Caco-2 (cell line): Measurements from ENCODE around the gene HDAC4. TPM values are rescaled to one million over a fixed set of nuclear protein-coding genes. Genes with fewer than 3 reads are reported as not detected.

ENCODE experiments used
- BruUV-seq: library from RNA; stranded (reverse); fragments of 400-500 nt; replicated peaks from 2 replicates; lab custom pipeline; 2021; lab: Mats Ljungman, UMichigan
- CTCF ChIA-PET: fragments of 300-600 bp; sonication (Branson Sonifier 250); formaldehyde crosslinking; loops from one replicate; lab custom pipeline; 2022; ENCODE audit warnings: antibody characterized with exemption; lab: Charles Lee
- POLR2A ChIA-PET: fragments of 300-600 bp; sonication (Branson Sonifier 250); formaldehyde crosslinking; loops from one replicate; lab custom pipeline; 2022; ENCODE audit warnings: antibody characterized with exemption; lab: Charles Lee
- DNase-seq, 2 experiments: peaks; one replicate each; pipeline versions ENCODE4 v3.0.0 to v3.0.0-alpha.2; 2020 to 2022
- H3K27me3 ChIP-seq: replicated peaks from 2 replicates; pipeline ENCODE4 v1.6.0; 2011; ENCODE audit warnings: low read length; ENCODE audit not compliant: control insufficient read depth, insufficient read depth
- H3K36me3 ChIP-seq: 2 replicates; pipeline ENCODE4 v1.5.1; 2011; ENCODE audit warnings: low read length; ENCODE audit not compliant: control insufficient read depth, insufficient read depth
- H3K4me1 ChIP-seq: fragments of 250-450 bp; sonication (Bioruptor Pico); 2 replicates; pipeline ENCODE4 v1.5.1; 2020; ENCODE audit warnings: mild to moderate bottlenecking
- H3K4me3 ChIP-seq: 2 replicates; pipeline ENCODE4 v1.5.1; 2011; ENCODE audit warnings: low read depth, mild to moderate bottlenecking, control low read depth, low read length
- H3K9me3 ChIP-seq: fragments of 250-450 bp; sonication (Bioruptor Pico); 2 replicates; pipeline ENCODE4 v1.5.1; 2020; ENCODE audit warnings: mild to moderate bottlenecking, moderate library complexity
- H3K27ac Mint-ChIP-seq: one replicate; pipeline ENCODE4 v1.8.0; 2022; ENCODE audit warnings: mixed read lengths; ENCODE audit not compliant: unreplicated experiment
- H3K27me3 Mint-ChIP-seq: one replicate; pipeline ENCODE4 v1.8.0; 2022; ENCODE audit warnings: mixed read lengths; ENCODE audit not compliant: insufficient read depth, unreplicated experiment
- H3K36me3 Mint-ChIP-seq: one replicate; pipeline ENCODE4 v1.8.0; 2022; ENCODE audit warnings: mild to moderate bottlenecking, mixed read lengths; ENCODE audit not compliant: insufficient read depth, unreplicated experiment
- H3K4me1 Mint-ChIP-seq: one replicate; pipeline ENCODE4 v1.8.0; 2022; ENCODE audit warnings: low read depth, mixed read lengths; ENCODE audit not compliant: unreplicated experiment
- H3K4me3 Mint-ChIP-seq: one replicate; pipeline ENCODE4 v1.8.0; 2022; ENCODE audit warnings: mild to moderate bottlenecking, moderate library complexity, mixed read lengths; ENCODE audit not compliant: unreplicated experiment
- H3K9me3 Mint-ChIP-seq: one replicate; pipeline ENCODE4 v1.8.0; 2022; ENCODE audit warnings: mixed read lengths; ENCODE audit not compliant: unreplicated experiment
- CTCF ChIP-seq, 2 experiments: fragments of 200-600 bp in 1 of 2; IDR thresholded peaks; 1 replicate in 1 of 2; 2 replicates in 1 of 2; pipeline versions ENCODE4 v1.5.1 to v1.8.0; 2011 to 2022; ENCODE audit warnings: antibody characterized with exemption in 1 of 2, control low read depth in 1 of 2, inconsistent platforms in 1 of 2, low read depth in 1 of 2, low read length in 1 of 2, mild to moderate bottlenecking in 1 of 2, moderate library complexity in 1 of 2; ENCODE audit not compliant: insufficient read depth in 1 of 2, severe bottlenecking in 1 of 2, unreplicated experiment in 1 of 2
- intact Hi-C: fragments of 100-400 bp; cut with micrococcal nuclease; formaldehyde crosslinking; loops from one replicate; pipeline ENCODE4 v1.10.0; 2022; ENCODE audit not compliant: unreplicated experiment
- total RNA-seq: library from RNA; stranded (reverse); gene quantifications from 2 replicates; pipeline ENCODE4 v1.2.3, GENCODE V29; 2022

The HDAC4 gene
- total RNA-seq, 1 experiment from 2014 or later = 15.5 TPM

DNA sequence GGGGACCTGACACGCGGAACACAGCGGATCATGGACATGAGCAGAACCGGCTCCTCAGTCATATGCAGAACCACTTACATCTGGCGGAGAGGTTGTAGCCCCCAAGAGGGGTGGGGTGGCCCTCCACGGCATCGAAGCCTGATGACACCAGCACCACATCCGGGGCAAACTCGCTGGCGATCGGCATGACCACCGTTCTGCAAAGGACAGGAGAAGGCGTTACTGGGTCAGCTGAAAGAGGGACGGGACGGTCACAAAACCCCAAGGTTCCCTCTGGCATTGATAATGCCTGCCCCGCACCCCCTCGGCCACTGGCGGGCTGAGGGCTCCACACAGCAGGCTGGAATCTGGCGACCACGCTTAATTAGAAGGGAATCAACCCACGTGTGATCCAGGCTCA is 332.4 kb downstream of the HDAC4 start:
- Mint-ChIP-seq H3K36me3 (no peaks in the 10 kb centered on the region), H3K9me3 (no peaks in the 10 kb centered on the region), H3K4me1 (no peaks in the 10 kb centered on the region), H3K27ac (no peak overlapping the region), H3K4me3 (no peak overlapping the region), H3K27me3 (no peaks in the 10 kb centered on the region)
- BruUV-seq = no TSS peak
- Histone ChIP-seq H3K4me3 (no peak overlapping the region), H3K4me1 (no peaks in the 10 kb centered on the region), H3K36me3 (no peaks in the 10 kb centered on the region), H3K27me3 (no peaks in the 10 kb centered on the region), H3K9me3 (no peaks in the 10 kb centered on the region)
- ChIA-PET CTCF (no interaction called here), POLR2A (no interaction called here)
- DNase-seq = no peak
- TF ChIP-seq CTCF (IDR thresholded peaks at IDR 0.05; ENCODE audit: insufficient read depth in 1 of 2, low read depth in 1 of 2, low read length in 1 of 2, severe bottlenecking in 1 of 2, unreplicated experiment in 1 of 2) = no peak
- intact Hi-C loops = no loop called here

DNA sequence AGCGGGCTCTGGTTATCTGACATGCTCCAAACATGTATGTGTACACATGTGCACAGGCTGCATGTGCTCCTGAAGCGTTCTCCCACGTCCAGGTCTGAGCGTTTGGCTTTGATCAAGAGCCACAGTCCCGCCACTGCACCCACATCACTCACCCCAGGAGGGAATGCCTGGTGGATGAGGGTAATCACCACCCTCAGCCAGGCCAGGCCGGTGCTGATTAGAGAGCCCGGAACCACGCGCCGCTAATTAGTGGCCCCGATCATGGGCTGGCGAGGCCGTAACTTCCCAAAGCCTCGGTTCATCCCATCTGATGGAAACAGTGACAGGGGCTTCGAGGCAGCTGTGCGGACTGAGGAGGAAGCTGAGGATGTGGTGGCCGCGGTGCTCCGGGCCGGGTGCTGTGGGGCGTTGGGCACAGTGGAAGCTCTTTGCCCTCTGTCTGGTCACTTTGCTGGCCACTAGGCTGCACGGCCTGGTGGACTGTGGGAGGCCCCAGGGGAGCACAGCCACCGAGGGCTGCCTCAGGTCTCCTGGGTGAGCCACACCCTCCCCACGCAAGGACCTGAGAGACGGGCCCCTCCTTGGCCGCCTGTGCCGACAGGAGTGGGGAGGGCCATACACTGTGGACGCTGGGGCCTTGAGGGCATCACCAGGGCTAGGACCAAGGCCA is 333.5 kb downstream of the HDAC4 start:
- no TSS peak for BruUV-seq
- DNase-seq = no peak
- Histone ChIP-seq H3K9me3 (no peaks in the 10 kb centered on the region), H3K27me3 (no peaks in the 10 kb centered on the region), H3K36me3 (no peaks in the 10 kb centered on the region), H3K4me3 (no peak overlapping the region), H3K4me1 (no peaks in the 10 kb centered on the region)
- Mint-ChIP-seq H3K27ac (no peak overlapping the region), H3K27me3 (no peaks in the 10 kb centered on the region), H3K9me3 (no peaks in the 10 kb centered on the region), H3K4me3 (no peak overlapping the region), H3K4me1 (no peaks in the 10 kb centered on the region), H3K36me3 (no peaks in the 10 kb centered on the region)
- TF ChIP-seq CTCF (IDR thresholded peaks at IDR 0.05; ENCODE audit: insufficient read depth in 1 of 2, low read depth in 1 of 2, low read length in 1 of 2, severe bottlenecking in 1 of 2, unreplicated experiment in 1 of 2) = no peak
- ChIA-PET CTCF (no interaction called here), POLR2A (no interaction called here)
- intact Hi-C loops = no loop called here

DNA sequence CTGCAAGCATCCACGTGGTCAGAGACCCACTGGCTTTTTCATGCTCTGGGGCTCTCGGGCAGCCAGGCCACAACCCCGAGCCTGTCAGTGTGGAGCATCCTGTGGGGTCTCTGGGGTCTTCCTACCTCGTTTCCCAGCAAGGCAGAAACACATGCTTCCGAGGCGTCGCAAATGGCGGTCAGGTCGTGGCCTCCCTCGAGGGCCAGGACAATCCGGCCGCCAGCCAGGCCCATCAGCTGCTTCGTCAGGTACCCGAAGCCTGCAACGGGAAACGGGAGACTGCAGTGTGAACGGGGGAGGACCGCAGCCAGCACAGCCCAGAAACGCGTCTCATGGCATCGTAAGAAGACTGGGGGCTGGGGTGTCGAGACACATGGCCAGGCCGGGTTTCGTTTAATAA is 334.2 kb downstream of the HDAC4 start:
- Mint-ChIP-seq H3K36me3 (no peaks in the 10 kb centered on the region), H3K4me1 (no peaks in the 10 kb centered on the region), H3K9me3 (no peaks in the 10 kb centered on the region), H3K27ac (no peak overlapping the region), H3K27me3 (no peaks in the 10 kb centered on the region), H3K4me3 (no peak overlapping the region)
- no peak for DNase-seq
- Histone ChIP-seq H3K36me3 (no peaks in the 10 kb centered on the region), H3K27me3 (no peaks in the 10 kb centered on the region), H3K4me3 (no peak overlapping the region), H3K4me1 (no peaks in the 10 kb centered on the region), H3K9me3 (no peaks in the 10 kb centered on the region)
- ChIA-PET CTCF (no interaction called here), POLR2A (no interaction called here)
- BruUV-seq = no TSS peak
- intact Hi-C loops = no loop called here
- no peak for TF ChIP-seq CTCF (IDR thresholded peaks at IDR 0.05; ENCODE audit: insufficient read depth in 1 of 2, low read depth in 1 of 2, low read length in 1 of 2, severe bottlenecking in 1 of 2, unreplicated experiment in 1 of 2)
